GM21619 (cell line): ENCODE data around the gene ZNF236.
A peak's percentile ranks its signal among the peaks of the same experiment; 100 is the strongest.

Experiments
- ATAC-seq: cut with Tn5 transposase; IDR thresholded peaks from one replicate; pipeline ENCODE4 v1.9.1; 2021; ENCODE audit not compliant: unreplicated experiment

The ZNF236 gene

DNA sequence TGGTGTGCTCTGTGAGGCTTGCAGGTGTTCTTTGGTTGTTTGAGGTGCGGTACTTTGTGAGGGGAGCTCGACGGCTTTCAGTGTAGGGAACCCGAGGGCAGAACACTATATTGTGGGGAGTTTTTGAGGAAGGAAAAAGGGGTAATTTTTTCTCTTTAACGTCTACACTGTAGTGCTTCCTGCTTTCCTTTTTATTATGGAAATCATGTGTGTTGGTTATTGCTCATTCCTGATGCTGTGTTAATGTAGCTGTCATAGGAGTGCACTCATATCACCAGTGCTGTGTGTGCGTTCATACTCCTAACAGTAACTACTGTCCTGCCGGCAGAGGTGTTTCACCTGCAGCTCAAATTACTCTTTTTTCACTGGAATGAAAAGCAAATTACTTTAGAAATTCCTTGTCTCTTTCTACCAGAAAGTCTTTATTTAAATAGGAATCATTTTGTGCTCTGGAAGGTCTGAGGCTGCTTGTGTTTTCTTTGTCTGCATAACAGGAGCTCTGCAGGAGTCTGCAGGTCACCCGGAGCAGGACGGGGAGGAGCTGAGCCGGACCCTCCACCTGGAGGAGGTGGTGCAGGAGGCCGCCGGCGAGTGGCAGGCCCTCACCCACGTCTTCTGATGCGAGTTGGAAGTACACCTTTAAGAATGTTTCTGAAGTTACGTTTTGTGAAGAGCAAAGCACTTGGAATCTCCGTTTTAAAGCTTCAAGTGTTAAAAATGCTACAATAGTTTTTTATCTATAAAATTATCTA is 145.5 kb downstream of the ZNF236 start:
- no peak for ATAC-seq

DNA sequence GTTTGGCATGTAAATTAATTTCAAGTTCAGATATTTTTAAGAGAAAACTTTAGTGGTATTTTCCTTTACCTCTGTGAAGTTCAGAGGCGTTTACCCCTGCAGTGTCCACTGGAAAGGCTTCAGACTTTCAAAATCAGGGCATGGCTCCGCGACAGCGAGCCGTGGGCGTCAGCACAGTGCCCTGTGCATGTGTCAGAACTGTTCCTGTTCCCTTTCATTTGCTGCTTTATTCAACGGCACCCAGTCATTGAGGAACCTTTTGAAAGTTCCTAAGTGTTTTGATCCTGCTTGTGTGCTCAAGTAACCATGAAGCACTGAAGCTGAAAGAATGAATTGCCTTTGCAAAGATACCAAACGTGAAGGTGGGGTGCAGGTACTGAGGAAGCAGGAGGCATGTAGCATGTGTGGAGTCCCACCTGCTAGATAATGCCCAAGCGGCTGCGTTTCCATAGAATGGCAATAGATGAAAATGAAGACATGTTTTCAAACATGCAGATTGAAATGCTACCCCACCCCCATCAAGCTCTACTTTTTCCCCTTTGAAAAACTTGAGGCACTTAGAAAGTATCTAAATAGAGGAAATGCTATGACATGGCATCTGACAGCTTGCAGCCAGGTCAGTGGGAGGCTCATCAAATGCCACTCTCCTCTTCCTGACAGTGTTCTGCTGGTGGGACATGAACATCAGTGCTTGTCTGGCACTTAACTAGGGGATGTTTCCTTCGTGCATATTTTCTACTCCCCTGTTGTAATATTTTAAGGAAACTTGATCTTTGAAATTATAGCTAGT is 148.6 kb downstream of the ZNF236 start:
- no peak for ATAC-seq

DNA sequence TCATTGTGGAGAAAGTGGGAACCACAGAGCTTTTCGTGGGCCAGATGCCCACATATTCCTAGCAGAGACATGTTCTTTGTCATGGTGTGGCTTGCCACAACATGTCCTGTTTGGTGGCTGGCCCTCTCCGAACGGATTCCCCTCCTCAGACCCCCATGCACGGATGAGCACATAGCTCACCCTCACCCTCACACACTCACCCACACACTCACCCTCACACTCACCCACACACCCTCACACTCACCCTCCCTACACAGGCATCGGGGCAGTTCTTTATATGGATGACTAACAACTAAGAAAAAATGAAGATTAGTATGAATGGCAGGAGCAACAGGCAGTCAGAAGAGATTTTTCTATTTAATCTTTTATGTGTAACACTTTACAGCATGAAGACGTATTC is 149.9 kb downstream of the ZNF236 start:
- no peak for ATAC-seq

DNA sequence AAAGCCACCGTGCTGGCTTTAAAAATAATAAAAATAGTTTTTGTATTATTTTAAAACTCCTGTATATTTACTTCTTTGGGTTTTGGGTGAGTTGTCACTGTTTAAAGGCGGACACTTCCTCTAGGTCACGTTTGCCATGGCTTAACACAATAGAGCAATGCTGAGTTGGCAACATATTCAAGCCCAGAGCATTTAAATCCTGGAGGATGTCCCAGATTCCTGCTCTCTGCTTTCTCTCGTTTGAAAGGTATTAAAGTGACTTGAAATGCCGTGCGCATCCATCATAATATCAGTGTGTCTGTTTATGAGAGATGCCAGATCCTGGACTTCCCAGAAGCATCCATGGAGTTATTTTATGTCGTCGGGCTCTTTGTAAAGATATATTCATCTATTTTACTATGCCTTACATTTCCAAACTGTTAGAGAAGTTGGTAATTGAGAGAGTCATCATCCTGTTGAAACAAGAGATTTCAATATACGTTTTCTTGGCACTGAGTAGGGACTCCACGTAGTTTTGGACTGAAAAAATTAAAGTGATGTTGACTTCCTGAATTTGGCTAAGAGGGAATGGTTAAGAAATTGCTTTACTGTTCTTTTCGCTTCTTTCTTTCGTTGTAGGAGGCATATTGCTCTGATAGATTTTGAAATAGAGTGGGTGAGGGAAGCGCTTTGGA is 150.6 kb downstream of the ZNF236 start:
- no peak for ATAC-seq

DNA sequence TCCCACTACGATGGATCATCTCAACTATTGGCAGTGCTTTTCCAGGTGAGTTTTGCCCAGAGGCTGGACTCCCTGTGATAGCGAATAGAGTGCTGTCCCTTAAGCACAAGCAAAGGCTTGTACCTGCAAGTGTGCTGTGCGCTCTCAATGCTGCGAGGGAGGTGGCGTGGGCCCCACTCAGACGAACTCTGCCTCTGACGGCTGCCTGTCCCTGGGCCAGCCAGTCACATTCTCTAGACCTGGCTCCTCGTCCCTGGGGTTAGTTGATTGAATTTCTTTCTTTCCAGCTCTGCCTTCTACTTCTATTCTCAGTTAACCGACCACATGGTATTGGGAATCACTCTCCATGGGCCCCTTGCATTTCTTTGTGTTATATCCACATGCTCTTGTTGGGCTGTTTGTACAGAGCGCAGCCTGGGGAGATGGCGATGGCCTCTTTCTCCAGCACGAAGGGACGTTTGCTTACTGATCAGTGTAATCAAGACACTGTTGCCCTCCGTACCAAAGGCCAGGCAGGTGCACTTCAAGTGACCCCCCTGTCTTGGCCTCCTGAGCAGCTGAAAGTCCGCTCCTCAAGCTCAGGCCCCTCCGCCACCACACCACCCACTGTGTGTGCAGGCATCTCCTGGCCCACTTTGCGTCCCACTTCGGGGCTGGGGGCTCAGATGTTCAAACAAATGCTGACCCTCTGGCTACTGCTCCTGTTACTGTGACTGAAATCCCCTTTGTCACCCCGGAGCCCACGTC is 151.3 kb downstream of the ZNF236 start:
- ATAC-seq: no peak

DNA sequence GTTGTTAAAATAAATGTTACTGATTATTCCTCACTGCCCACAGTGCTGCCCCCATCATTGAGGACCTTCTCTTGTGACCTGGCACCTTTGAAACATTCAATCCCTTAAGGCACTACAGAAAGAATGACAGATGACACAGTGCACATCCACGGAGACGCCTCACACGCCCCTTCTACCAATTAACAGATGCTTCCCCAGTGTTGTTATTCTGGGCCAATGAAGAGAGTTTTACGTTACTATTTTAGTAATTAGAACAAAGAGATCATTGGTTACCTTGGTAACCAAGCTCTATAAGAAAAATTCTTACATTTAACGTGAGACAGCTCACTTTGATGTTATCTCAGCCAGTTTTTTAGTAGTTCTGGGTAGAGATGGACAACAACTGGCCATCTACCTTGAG is 152.0 kb downstream of the ZNF236 start:
- no peak for ATAC-seq

DNA sequence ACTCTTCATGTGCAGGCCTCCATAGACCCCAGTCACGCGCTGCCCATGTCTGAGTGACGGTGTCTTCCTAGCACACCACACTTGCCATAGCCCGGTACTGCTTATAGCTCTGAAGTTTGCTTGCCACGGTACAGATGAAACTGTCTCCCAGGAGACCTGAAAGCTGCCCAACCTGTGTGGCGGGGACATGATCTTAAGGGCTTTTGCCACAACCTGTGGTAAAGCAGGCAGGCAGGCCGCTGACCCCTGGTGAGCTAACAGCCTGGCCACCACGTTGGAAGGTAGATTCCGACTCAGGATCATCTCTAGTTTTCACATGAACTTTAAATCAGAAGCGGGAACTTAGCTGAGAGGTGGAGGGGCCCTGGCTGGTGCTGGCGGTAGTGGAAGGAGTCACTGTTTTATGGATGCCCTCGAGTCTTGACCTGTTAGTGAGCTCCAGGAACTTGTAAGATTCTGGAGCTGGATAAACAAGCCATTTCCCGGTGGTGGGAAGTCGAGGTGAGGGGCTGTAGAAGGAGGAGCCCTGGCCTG is 153.3 kb downstream of the ZNF236 start:
- no peak for ATAC-seq

DNA sequence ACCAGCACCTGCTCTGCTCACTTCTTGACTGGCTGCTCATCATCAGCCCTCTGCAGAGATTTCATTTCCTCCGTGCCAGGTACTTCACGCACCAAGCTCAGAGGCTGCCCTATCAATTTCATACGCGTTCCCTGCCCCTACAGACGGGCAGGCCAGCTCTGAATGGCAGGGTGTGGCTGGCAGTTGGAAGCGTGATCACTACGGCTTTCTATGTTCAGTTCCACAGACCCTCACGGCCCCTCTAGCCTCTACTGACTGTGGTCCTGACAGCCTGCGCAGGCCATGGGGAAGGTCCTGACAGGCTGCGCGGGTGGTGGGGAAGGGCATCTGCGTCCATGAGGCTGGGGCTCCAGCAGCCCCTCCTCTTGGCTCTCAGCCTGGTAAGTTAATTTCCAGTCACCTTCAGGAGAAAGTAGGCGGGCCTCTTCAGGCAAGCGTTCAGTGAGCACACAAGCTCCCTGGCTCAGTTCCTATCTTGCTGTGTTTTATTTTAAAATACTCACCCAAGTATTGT is 154.8 kb downstream of the ZNF236 start:
- ATAC-seq: no peak

DNA sequence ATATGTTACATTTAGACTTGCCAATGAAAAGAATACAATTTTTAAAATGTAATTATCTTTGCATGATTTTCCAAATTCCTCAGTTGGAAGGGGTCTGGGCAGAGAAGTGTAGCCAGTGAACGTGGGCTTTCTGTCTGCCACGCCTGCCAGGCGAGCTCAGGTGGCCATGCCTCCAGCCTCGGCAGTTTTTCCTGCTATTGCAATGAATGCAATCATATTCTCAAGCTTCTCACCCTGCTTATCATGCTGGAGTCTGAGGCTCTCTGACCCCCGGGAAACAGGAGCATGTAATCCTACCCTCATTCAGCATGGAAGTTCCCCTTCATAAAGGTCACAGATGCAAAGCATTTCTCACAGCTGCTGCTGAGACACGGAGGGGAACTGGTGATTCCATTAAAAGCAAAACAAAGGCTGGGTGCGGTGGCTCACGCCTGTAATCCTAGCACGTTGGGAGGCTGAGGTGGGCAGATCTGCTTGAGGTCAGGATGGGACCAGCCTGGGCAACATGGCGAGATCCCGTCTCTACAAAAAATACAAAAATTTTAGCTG is 155.4 kb downstream of the ZNF236 start:
- ATAC-seq: no peak

DNA sequence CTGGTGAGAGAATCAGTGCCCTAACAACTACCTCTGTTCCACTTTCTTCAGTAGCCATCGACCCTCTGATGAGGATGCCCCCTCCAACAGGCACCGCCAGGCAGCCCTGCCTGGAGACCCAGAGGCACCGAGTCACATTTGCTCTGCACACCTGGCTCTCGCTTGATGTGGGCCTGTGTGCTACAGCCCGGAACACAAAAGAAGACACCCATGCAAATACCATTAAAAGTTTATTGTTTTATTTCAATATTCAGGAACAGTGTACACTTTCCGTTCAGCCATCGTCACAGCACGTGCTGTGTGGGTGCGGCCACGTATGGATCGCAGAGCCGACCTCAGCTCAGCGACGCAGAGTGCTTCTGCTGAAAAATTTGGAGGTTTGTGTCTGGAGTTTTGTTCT is 156.3 kb downstream of the ZNF236 start:
- ATAC-seq: no peak

DNA sequence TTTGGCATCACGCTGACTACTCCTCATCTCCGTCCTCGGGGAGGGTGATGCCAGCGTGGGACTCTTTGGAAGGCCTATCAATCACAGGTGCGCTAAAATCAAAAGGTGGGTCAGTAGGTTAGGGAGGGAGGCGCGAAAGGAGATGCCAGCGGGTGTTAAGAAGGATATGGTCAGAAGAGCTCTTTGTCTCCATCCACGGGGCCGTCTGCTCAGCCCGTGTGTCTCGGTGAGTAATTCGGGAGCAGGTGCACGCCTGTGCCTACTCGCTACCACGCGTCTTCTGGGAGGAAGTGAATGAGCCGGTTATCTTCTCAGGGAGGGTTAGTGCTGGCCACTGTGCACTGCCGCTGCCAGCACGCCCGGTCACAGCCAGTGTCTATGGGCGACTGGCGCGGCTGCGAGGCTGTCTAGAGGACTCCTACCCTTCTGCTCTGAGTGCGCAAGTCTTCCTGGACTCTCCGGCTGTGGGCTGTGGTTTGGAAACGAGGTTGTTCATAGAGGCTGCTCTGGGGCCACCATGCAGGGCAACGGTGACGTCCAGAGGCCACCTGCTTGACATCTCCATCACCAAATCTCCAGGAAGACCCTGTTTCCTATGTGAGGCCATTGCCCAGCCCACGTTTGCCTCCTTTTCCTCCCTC is 156.9 kb downstream of the ZNF236 start:
- no peak for ATAC-seq

DNA sequence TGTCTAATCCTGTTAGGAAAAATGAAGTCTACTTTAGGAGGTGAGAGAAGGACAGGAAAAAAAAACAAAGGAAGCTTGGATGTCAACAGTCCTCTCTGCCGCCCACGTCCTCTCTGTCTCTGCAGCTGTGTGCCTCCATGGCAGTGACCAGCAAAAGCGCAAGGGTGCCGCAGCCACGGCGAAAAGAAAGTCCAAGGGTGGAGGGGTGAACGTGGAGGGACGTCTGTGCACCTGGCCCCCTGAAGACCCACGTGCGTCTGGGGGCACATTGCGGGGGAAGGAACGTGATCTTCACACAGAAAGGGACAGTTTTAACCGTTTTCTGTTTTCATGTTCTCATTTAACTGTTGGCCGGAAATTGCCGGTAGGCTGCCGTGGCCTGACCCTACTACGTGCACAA is 157.5 kb downstream of the ZNF236 start:
- no peak for ATAC-seq

DNA sequence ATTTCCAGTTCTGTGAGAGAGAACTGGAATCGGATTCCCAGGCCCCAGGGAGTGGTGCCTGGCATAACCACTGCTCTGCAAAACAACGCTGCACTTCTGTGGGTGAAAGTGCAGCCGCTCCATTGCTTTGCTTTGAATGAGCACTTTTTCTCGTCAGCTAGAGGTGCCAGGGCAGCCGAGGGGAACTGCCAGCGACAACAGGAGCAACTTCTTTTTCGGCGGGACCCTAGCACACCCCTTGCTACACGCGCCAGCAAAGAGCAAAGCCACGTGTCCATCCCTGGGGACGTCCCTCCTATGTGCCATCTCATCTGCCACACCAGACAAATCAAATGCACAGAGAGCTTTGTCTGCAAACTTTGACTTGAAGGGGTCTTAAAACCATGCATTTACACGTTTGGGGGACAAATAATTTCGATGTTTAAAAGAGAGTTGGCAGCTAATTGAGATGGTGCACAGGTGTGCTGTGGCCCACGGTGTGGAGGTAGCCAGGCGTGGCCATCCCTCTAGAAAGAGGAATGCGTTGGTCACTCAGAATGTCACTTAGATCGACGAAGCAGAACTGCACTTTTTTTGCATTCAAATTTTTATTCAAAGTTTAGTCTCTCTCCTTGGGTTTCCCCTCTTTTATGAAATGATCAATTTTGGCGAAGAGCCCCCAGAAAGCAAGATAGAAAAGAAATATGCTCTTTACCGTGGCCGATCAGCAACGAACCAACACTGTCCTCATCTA is 158.5 kb downstream of the ZNF236 start:
- ATAC-seq: peak; percentile 25

DNA sequence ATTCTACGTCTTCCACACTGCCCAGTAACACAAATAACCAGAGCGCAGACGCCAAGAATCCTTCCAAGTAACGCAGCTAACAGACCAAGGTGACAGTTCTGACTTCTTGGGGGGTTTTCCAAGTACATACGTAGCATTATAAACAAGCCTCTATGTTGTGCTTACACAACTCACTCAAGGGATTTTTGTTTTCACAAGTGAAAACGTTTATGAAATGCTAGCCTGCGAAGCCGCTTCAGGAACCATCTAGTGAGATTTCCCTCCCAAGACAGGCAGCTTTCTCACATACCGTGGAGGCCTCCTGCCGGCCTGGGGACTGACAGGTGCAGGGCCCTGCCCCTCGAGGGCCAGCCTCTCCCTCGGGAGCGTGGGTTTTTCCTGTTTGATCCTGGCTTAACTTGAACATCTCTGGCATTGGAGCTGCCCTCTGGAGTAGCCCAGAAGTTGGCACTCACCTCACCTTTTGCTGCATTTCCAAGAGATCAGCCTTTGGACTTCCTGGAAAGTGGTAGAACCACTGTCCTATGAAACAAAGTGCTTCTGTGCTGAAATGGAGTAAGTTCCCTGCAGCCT is 159.1 kb downstream of the ZNF236 start:
- ATAC-seq: peak; percentile 48

DNA sequence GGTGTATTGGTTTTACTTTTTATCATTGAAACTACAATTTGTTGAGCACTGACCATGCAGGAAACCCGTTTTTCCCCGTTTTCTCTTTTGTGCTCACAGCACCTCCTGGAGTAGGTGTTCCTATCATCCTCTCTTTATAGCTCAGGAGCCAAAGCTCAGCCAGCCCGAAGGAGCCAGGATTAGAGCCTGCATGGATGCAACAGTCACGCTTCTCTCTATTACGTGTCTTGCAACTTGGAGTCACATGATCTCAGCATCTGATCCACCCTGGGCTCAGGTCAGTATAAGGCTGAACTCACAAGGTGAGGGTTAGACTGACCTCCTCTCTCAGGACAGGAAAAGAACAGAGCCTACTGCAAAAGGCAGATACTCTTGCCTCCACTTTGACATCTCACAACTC is 159.7 kb downstream of the ZNF236 start:
- no peak for ATAC-seq

DNA sequence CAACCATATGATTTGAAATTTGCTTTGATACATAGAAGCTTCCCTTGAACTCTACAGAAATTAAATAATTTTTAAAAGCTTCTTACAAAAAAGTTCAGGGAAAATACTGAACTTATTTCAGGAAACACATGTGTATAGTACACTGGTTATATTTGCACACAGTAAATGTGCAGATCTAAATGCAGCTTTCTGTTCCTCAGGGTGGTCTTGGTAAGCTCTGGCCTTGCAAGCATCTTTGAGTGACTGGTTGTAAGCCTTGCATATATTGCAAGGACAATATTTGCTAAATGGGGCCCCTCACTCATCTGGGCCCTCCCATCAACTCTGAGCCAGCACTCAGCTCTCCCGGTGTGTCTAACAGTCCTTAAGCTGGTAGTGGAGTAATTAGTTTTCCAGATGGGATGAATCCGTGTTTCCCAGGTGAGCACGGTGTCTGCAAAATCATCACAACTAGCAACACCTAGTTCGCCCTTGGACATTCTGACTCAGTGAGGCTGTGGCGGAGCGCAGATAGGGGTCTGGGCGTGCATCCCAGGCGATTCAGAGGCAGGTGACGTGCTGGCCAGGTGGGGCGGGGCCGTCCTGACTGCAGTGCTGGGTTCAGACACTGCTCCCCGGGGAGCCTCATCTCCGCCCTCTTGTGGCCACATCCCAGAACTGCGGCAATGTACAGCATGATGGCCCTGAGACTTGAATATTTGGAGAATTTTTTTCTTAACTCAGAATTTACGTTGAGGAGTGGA is 160.7 kb downstream of the ZNF236 start:
- peak; percentile 73 for ATAC-seq

DNA sequence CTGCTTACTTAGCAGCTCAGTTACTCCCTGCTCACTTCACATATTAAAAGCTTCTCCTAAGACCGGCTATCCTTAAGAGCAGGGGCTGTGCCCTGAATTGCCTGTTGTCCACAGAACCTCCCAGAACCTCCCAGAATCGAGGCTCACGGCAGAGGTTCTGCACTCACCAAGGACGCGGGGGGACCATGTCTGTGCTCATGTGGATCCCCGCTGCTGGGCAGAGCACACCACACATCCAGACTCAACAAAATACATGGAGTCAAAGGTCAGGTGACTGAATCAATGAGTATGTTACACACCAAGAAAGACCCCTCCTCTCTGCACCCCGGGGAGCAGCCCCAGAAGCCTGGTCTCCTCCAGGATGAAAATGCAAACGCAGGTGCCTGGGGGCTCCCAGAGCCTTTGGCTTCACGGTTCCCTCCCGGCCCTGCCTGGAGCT is 161.3 kb downstream of the ZNF236 start:
- ATAC-seq: no peak
